C4-2B (cell line): ENCODE results near the gene MAP1LC3B.

ENCODE experiments used
- CTCF ChIP-seq: fragments of 450-650 bp; conservative IDR thresholded peaks from 2 replicates; pipeline ENCODE4 v1.5.1; 2017; ENCODE audit warnings: mild to moderate bottlenecking
- ZFX ChIP-seq: fragments of 450-650 bp; IDR thresholded peaks from 2 replicates; pipeline ENCODE4 v1.6.1; 2017

GRCh38 chr16:87416826-87417527 is 24.8 kb downstream of the MAP1LC3B start:
- TF ChIP-seq CTCF (peak; percentile 78), ZFX (no peak)
